GM19099 (cell line): ENCODE data around the gene RNF13.

Experiments used
- POLR2A ChIP-seq: IDR thresholded peaks from 3 replicates; pipeline ENCODE4 v1.6.1; 2011; ENCODE audit warnings: low read depth; ENCODE audit not compliant: insufficient read length; ENCODE audit errors: extremely low read depth

RNF13 gene

DNA sequence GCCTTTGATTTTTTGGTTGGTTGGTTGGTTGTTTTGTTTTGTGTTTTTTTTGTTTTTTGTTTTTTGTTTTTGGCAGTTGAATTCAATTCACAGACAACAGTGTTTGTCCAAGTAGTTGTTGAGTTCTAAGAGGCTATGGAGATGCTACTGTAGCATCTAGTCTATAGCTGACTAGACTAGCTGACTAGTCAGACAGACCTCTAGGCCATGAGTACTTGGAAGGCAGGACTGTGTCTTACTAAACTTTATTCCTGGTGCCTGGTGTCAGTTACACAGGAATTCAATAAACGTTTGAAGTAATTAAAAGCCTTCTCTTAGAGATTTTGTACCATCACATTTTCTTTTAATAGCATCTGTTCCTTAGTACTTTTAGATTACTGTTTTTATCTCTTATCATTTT is 35.7 kb downstream of the RNF13 start:
- no peak for TF ChIP-seq POLR2A

DNA sequence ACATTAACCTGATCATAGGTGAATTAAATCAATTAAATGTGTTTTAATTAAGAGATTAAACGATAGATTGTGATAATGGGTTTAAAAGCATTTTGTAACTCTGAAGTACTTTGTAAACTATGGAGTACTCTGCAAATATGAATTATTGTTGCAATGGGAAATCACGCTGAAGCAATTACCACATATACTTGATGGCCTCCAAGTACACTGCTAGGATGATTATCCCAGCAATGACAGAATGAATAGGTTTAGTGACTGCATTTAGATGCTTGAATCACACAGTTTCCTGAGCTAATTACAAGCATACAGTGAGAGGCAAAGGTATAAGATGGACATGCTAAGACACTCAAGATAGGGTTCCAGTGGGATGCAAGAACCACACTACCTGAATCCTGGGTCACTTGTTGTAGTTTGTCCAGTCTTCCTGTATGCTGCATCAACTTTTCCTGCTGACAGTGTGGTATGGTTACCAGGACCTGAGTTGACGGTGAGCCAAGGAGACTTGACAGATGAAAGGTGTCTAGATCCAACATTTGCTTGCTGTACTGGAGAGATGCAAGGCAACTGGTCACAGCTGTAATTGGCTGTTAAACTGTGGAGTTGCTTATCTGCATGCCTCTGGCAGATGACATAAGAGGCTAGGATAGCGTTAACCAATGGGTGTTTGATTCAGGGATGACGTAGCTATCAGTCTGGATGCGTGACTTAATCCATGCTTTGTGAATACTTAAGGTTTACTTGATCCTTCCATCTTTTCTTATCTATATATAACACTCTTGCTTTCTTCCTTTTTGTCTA is 38.0 kb downstream of the RNF13 start:
- no peak for TF ChIP-seq POLR2A

- no peak for TF ChIP-seq POLR2A
These were observed 45.9 kb downstream of the RNF13 start for GRCh38 chr3:149858911-149859310.

- TF ChIP-seq POLR2A, result no peak
These were observed 47.9 kb downstream of the RNF13 start for GRCh38 chr3:149860881-149861280.

- TF ChIP-seq POLR2A, result no peak
These were observed 54.5 kb downstream of the RNF13 start for GRCh38 chr3:149867563-149867962.

DNA sequence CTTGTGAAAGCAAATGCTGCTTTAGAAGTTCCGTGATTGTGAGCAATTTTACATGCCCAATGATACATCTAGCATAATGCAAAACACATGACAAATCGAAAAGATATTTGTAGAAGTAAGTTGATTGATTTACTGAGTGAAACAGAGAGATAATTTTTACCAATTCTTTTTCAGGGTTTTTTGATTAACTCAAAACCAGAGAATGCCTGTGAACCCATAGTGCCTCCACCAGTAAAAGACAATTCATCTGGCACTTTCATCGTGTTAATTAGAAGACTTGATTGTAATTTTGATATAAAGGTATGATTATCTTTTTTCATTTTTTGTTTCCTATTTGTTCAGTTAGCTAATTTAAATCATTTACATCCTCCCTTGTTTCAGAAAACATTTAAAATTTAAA is 58.8 kb downstream of the RNF13 start:
- TF ChIP-seq POLR2A, result no peak

DNA sequence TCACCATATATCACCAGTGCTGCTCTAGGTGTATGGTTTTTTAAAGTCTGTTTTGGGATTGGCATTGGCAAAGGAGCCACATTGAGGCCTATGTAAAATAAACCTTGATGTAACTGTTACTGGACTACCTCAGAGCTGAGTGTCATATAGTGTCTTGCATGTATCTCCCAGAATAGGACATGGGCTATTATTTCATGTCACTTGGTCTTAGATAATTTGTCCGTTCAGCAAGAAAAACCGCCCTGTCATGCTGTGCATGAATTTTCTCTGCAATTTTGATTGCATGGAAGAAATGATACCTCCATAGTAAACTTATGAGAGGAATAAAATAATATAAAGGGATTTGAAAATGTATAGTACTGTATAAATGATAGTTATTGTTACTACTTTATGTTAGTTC is 59.6 kb downstream of the RNF13 start:
- TF ChIP-seq POLR2A, result no peak

- TF ChIP-seq POLR2A, result no peak
These were observed 64.7 kb downstream of the RNF13 start for GRCh38 chr3:149877668-149878067.

DNA sequence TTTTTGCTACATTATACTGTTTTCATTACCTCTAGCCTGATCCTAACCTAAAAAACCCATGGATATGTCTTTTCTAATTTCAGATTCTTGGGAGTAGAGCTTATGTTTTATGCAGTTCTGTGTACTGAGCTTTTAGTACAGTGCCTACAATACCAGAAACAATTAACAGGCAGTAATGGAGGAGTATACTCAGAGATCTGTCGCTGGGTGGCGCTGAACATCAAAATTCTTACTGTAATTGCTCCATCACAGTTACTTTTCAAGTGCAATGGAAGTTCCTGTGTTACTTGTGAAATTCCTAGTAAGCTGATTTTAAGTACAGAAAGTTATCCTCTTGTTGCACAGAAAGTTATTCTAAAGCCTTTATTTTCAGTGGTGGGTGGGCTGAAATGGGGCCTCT is 66.9 kb downstream of the RNF13 start:
- TF ChIP-seq POLR2A, result no peak

DNA sequence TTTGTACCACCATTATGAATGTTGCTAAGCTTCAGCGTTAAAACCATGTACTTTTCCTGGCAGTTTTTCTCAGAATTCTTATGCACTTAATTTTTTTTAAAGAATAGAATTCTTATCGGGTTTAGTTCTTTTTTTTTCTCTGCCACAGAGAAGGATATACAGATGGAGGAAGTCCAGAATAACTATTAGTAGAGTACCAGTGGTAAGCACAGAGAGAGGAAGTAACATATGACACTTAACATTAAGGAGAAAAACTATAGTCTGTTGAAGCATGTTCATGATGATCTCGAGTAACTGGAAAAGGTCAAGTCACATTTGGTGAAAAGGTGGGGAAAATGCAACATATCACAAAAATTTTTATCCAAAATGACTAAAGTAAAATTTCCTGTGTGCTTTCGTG is 68.9 kb downstream of the RNF13 start:
- no peak for TF ChIP-seq POLR2A

GRCh38 chr3:149883134-149883533 is 70.1 kb downstream of the RNF13 start:
- TF ChIP-seq POLR2A, result no peak

DNA sequence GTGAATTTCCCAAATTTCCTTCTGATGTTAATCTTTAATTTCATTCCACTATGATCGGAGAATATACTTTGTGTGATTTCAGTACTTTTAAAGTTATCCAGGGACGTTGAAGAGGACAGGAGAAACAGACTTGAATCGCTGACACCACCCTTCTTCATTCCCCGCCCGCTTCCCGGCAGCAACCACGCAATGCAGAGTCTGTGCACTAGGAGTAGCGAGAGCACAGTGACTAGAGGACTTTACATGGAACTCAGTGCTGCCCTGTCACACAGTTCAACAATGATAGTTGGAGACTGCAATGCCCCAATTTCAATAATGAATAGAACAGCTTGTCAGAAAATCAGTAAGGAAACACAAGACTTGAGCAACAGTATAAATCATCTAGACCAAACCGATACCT is 73.9 kb downstream of the RNF13 start:
- no peak for TF ChIP-seq POLR2A

GRCh38 chr3:149891621-149892020 is 78.6 kb downstream of the RNF13 start:
- no peak for TF ChIP-seq POLR2A

DNA sequence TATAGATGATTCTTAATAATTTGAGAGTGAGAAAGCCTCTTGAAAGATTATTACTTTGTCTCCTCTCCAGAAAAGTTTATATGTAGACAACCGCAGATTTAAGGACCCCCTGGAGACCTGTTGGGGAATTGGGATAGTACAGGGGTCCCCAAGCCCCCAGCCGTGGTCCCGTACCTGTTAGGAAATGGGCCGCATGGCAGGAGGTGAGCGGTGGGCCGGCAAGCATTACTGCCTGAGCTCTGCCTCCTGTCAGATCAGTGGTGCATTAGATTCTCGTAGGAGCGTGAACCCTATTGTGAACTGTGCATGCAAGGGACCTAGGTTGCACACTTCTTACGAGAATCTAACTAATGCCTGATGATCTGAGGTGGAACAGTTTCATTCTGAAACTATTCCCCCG is 79.4 kb downstream of the RNF13 start:
- TF ChIP-seq POLR2A, result no peak

DNA sequence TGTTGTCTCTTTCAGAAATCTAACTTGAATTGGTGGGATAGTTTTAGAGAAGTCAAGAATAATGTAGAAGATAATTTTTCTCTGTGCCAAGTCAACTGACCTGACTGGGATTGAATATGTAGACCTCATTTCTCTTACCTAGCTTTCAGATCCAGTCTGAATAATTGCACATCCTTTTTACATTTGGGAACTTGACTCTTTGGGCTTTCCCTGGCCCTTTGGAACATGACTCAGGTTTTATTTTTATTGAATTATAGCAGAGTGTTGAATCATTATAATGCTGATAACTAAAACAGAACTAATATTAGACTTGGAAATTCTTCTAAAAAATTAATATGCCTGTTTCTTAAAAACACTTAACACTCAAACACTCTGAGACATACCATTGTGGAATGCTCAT is 81.2 kb downstream of the RNF13 start:
- TF ChIP-seq POLR2A, result no peak

- TF ChIP-seq POLR2A, result no peak
These were observed 82.3 kb downstream of the RNF13 start for GRCh38 chr3:149895339-149895738.

DNA sequence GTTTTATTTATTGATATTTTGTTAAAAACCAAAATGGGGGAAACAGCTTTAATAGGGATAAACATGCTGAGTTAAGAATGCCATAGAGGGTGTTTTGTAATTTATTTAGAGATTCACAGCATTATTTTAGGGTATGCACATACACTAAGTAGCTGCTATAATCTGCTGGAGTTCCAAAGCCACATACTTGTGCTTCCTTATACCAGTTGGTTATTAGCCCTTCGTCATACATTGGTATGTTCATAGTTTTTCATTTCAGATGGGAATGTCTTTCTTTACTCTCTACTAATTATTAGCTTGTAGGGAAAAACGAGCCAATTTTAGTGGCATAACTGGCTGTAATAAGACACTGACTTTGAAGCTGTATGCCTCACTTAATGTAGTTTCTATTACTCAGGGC is 82.8 kb downstream of the RNF13 start:
- no peak for TF ChIP-seq POLR2A
